WTC11 (cell line): ENCODE data around the gene DAND5. TPM values are rescaled to one million over a fixed set of nuclear protein-coding genes. Genes with fewer than 3 reads are reported as not detected.
"Not testable (repeated sequence)": the region's sequence is repeated elsewhere in the genome, so short reads cannot be mapped to it uniquely, and the experiment has no call there.

ENCODE experiments used
- ATAC-seq: fragments of 200-7000 bp; cut with Tn5 transposase; 2 replicates; pipeline ENCODE4 v1.10.0; 2021; ENCODE audit warnings: mild to moderate bottlenecking, moderate library complexity
- CTCF ChIA-PET: fragments of 300-600 bp; sonication (Branson Sonifier 250); formaldehyde crosslinking; loops from one replicate; lab custom pipeline; 2021; ENCODE audit warnings: antibody characterized with exemption; lab: Charles Lee
- POLR2A ChIA-PET: fragments of 350-600 bp; sonication (Branson Sonifier 250); formaldehyde crosslinking; loops from one replicate; lab custom pipeline; 2021; ENCODE audit warnings: antibody characterized with exemption; lab: Charles Lee
- DNase-seq: peaks from one replicate; pipeline ENCODE4 v3.0.0; 2021; ENCODE audit warnings: low spot score
- H3K27ac Mint-ChIP-seq: 2 replicates; pipeline ENCODE4 v1.8.0; 2021; ENCODE audit warnings: mixed read lengths
- H3K27me3 Mint-ChIP-seq: 2 replicates; pipeline ENCODE4 v1.8.0; 2021; ENCODE audit warnings: low read depth, mild to moderate bottlenecking, moderate library complexity, mixed read lengths
- H3K36me3 Mint-ChIP-seq: 2 replicates; pipeline ENCODE4 v1.8.0; 2021; ENCODE audit warnings: mixed read lengths
- H3K4me1 Mint-ChIP-seq: 2 replicates; pipeline ENCODE4 v1.8.0; 2022; ENCODE audit warnings: mixed read lengths
- H3K4me3 Mint-ChIP-seq: 2 replicates; pipeline ENCODE4 v1.8.0; 2021; ENCODE audit warnings: mild to moderate bottlenecking, moderate library complexity, mixed read lengths
- H3K9me3 Mint-ChIP-seq: 2 replicates; pipeline ENCODE4 v1.8.0; 2021; ENCODE audit warnings: mixed read lengths
- ELF4 ChIP-seq: sonication (generic); formaldehyde crosslinking; IDR thresholded peaks from 2 replicates; pipeline ENCODE4 v1.8.1; 2022; ENCODE audit warnings: low read depth, mild to moderate bottlenecking, moderate library complexity, missing genetic modification reagents
- EMX1 ChIP-seq: fragments of 250-450 bp; sonication (Bioruptor Pico); IDR thresholded peaks from 2 replicates; pipeline ENCODE4 v1.8.0; 2021; ENCODE audit warnings: mild to moderate bottlenecking
- ETV6 ChIP-seq: sonication (generic); formaldehyde crosslinking; IDR thresholded peaks from 2 replicates; pipeline ENCODE4 v1.8.1; 2022; ENCODE audit warnings: mild to moderate bottlenecking, missing genetic modification reagents
- FOXP1 ChIP-seq: sonication (generic); formaldehyde crosslinking; IDR thresholded peaks from 2 replicates; pipeline ENCODE4 v1.8.0; 2022; ENCODE audit warnings: missing genetic modification reagents, mild to moderate bottlenecking, moderate library complexity, borderline replicate concordance
- FOXP4 ChIP-seq: sonication (generic); formaldehyde crosslinking; IDR thresholded peaks from 2 replicates; pipeline ENCODE4 v1.8.0; 2022; ENCODE audit warnings: mild to moderate bottlenecking, missing genetic modification reagents
- IRF1 ChIP-seq: sonication (generic); formaldehyde crosslinking; IDR thresholded peaks from 2 replicates; pipeline ENCODE4 v1.8.0; 2023; ENCODE audit warnings: missing genetic modification reagents
- JAZF1 ChIP-seq: fragments of 250-450 bp; sonication (Bioruptor Pico); IDR thresholded peaks from 2 replicates; pipeline ENCODE4 v1.9.0; 2021; ENCODE audit warnings: moderate library complexity, mild to moderate bottlenecking, inconsistent platforms
- JUN ChIP-seq: sonication (generic); formaldehyde crosslinking; IDR thresholded peaks from 2 replicates; pipeline ENCODE4 v1.8.0; 2023; ENCODE audit warnings: mild to moderate bottlenecking, missing genetic modification reagents
- MYBL2 ChIP-seq: sonication (generic); formaldehyde crosslinking; IDR thresholded peaks from 2 replicates; pipeline ENCODE4 v1.8.1; 2023; ENCODE audit warnings: mild to moderate bottlenecking, moderate library complexity, missing genetic modification reagents
- NFATC4 ChIP-seq: fragments of 250-450 bp; sonication (Bioruptor Pico); IDR thresholded peaks from 2 replicates; pipeline ENCODE4 v1.9.0; 2021; ENCODE audit warnings: mild to moderate bottlenecking
- NR1H2 ChIP-seq: sonication (generic); formaldehyde crosslinking; IDR thresholded peaks from 2 replicates; pipeline ENCODE4 v1.9.0; 2021; ENCODE audit warnings: mild to moderate bottlenecking, moderate library complexity, missing genetic modification reagents
- NR2C2 ChIP-seq: sonication (generic); formaldehyde crosslinking; IDR thresholded peaks from 2 replicates; pipeline ENCODE4 v1.8.0; 2022; ENCODE audit warnings: mild to moderate bottlenecking, missing genetic modification reagents
- SMAD4 ChIP-seq: sonication (generic); formaldehyde crosslinking; IDR thresholded peaks from 2 replicates; pipeline ENCODE4 v1.8.0; 2022; ENCODE audit warnings: mild to moderate bottlenecking, missing genetic modification reagents
- SOX15 ChIP-seq: fragments of 250-450 bp; sonication (Bioruptor Pico); IDR thresholded peaks from 2 replicates; pipeline ENCODE4 v1.9.0; 2021; ENCODE audit warnings: mild to moderate bottlenecking
- SP1 ChIP-seq: sonication (generic); formaldehyde crosslinking; conservative IDR thresholded peaks from 2 replicates; pipeline ENCODE4 v1.8.1; 2022; ENCODE audit warnings: missing genetic modification reagents
- ZNF138 ChIP-seq: sonication (generic); formaldehyde crosslinking; conservative IDR thresholded peaks from 2 replicates; pipeline ENCODE4 v1.8.1; 2022; ENCODE audit warnings: mild to moderate bottlenecking, moderate library complexity, missing genetic modification reagents
- ZNF232 ChIP-seq: sonication (generic); formaldehyde crosslinking; IDR thresholded peaks from 2 replicates; pipeline ENCODE4 v1.8.0; 2022; ENCODE audit warnings: mild to moderate bottlenecking, missing genetic modification reagents
- ZNF263 ChIP-seq: sonication (generic); formaldehyde crosslinking; IDR thresholded peaks from 2 replicates; pipeline ENCODE4 v1.8.1; 2022; ENCODE audit warnings: low read depth, mild to moderate bottlenecking, moderate library complexity, missing genetic modification reagents
- ZNF396 ChIP-seq: fragments of 250-450 bp; sonication (Bioruptor Pico); IDR thresholded peaks from 2 replicates; pipeline ENCODE4 v1.8.0; 2021; ENCODE audit warnings: mild to moderate bottlenecking, moderate library complexity, borderline replicate concordance
- total RNA-seq: library from RNA; stranded (reverse); gene quantifications from 3 replicates; pipeline ENCODE4 v1.2.3, GENCODE V29; 2021
- TF ChIP-seq, protein P1 (sequence below): sonication (generic); formaldehyde crosslinking; IDR thresholded peaks from 2 replicates; pipeline ENCODE4 v1.8.1; 2022; ENCODE audit warnings: low read depth, missing genetic modification reagents, borderline replicate concordance
- TF ChIP-seq, protein P2 (sequence below): sonication (generic); formaldehyde crosslinking; IDR thresholded peaks from 2 replicates; pipeline ENCODE4 v1.8.0; 2023; ENCODE audit warnings: mild to moderate bottlenecking, missing genetic modification reagents

DAND5 gene
- total RNA-seq, 1 experiment from 2014 or later: 0.22 TPM

DNA sequence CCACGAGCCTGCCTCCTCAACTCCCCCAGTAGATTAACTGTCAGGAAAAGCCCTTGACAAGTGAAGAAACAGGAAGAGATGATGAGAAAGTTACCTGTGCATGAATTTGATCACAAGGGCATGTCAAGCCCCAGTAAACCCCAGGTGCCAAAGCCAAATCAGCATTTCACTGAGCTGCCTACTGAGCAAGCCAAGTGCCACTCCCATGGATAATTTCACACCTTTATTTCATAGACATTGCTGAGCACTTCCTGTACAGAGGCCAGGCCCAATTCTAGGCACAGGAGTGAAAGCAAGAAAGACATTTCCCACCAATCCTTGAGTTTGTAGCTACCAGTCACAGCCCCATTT lies 14.8 kb upstream of the DAND5 start:
- no peaks in the 10 kb centered on the region for H3K27me3 Mint-ChIP-seq
- TF ChIP-seq ZNF232 (CRISPR knock-in tag): no peak
- TF ChIP-seq ELF4: no peak
- TF ChIP-seq NR1H2 (CRISPR knock-in tag): no peak
- TF ChIP-seq, protein P1, sequence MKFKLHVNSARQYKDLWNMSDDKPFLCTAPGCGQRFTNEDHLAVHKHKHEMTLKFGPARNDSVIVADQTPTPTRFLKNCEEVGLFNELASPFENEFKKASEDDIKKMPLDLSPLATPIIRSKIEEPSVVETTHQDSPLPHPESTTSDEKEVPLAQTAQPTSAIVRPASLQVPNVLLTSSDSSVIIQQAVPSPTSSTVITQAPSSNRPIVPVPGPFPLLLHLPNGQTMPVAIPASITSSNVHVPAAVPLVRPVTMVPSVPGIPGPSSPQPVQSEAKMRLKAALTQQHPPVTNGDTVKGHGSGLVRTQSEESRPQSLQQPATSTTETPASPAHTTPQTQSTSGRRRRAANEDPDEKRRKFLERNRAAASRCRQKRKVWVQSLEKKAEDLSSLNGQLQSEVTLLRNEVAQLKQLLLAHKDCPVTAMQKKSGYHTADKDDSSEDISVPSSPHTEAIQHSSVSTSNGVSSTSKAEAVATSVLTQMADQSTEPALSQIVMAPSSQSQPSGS (CRISPR knock-in tag): no peak
- no peaks in the 10 kb centered on the region for H3K9me3 Mint-ChIP-seq
- ChIA-PET CTCF (interaction anchor here (1.7 to 5.4 kb wide), 3 partner anchors 11 to 70 kb away, joined by 4 to 57 read pairs (median 5); no protein-coding TSS in a partner anchor), POLR2A (interaction anchor here (1.7 to 2.6 kb wide), 3 partner anchors 8 to 41 kb away, joined by 4 to 10 read pairs (median 6); partner anchors contain the start of gene RAD23A)
- DNase-seq (no peak), ATAC-seq (no peak)
- H3K4me3 Mint-ChIP-seq: no peak overlapping the region
- H3K4me1 Mint-ChIP-seq: peaks cover 26% of the 10 kb centered on the region
- peaks cover 36% of the 10 kb centered on the region for H3K36me3 Mint-ChIP-seq
- H3K27ac Mint-ChIP-seq: peak overlapping the region; percentile 98

- ChIA-PET CTCF (interaction anchor here (0.6 to 5.4 kb wide), 5 partner anchors 10 to 163 kb away, joined by 3 to 57 read pairs (median 4); no protein-coding TSS in a partner anchor), POLR2A (interaction anchor here (2.6 kb wide), 1 partner anchor 9 kb away, joined by 10 read pairs; the partner anchor contains the start of gene RAD23A)
- peak overlapping the region; percentile 90 for H3K4me3 Mint-ChIP-seq
- H3K27ac Mint-ChIP-seq: peak overlapping the region; percentile 94
- not testable (repeated sequence) for DNase-seq, ATAC-seq, H3K9me3 Mint-ChIP-seq, H3K27me3 Mint-ChIP-seq
- H3K36me3 Mint-ChIP-seq: peaks cover 28% of the 10 kb centered on the region
- peaks cover 26% of the 10 kb centered on the region for H3K4me1 Mint-ChIP-seq
Observed at GRCh38 chr19:12955575-12955974, 13.8 kb upstream of the DAND5 start.

GRCh38 chr19:12955996-12956395 lies 13.4 kb upstream of the DAND5 start:
- TF ChIP-seq ZNF396 (CRISPR knock-in tag) (no peak), EMX1 (CRISPR knock-in tag) (no peak), SP1 (CRISPR knock-in tag) (no peak), ZNF263 (CRISPR knock-in tag) (no peak), JAZF1 (CRISPR knock-in tag) (no peak), ETV6 (CRISPR knock-in tag) (no peak), JUN (CRISPR knock-in tag) (no peak), SOX15 (CRISPR knock-in tag) (no peak), FOXP1 (no peak), NR2C2 (no peak), NFATC4 (CRISPR knock-in tag) (no peak), ELF4 (no peak), FOXP4 (CRISPR knock-in tag) (no peak), MYBL2 (no peak), IRF1 (no peak), SMAD4 (CRISPR knock-in tag) (no peak), ZNF138 (CRISPR knock-in tag) (no peak)
- TF ChIP-seq, protein P2, sequence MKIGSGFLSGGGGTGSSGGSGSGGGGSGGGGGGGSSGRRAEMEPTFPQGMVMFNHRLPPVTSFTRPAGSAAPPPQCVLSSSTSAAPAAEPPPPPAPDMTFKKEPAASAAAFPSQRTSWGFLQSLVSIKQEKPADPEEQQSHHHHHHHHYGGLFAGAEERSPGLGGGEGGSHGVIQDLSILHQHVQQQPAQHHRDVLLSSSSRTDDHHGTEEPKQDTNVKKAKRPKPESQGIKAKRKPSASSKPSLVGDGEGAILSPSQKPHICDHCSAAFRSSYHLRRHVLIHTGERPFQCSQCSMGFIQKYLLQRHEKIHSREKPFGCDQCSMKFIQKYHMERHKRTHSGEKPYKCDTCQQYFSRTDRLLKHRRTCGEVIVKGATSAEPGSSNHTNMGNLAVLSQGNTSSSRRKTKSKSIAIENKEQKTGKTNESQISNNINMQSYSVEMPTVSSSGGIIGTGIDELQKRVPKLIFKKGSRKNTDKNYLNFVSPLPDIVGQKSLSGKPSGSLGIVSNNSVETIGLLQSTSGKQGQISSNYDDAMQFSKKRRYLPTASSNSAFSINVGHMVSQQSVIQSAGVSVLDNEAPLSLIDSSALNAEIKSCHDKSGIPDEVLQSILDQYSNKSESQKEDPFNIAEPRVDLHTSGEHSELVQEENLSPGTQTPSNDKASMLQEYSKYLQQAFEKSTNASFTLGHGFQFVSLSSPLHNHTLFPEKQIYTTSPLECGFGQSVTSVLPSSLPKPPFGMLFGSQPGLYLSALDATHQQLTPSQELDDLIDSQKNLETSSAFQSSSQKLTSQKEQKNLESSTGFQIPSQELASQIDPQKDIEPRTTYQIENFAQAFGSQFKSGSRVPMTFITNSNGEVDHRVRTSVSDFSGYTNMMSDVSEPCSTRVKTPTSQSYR (CRISPR knock-in tag): no peak
- TF ChIP-seq, protein P1 (CRISPR knock-in tag): no peak
- CTCF ChIA-PET: interaction anchor here (0.6 to 5.4 kb wide), 4 partner anchors 9 to 163 kb away, joined by 3 to 57 read pairs (median 4); no protein-coding TSS in a partner anchor
- POLR2A ChIA-PET: interaction anchor here (0.6 to 2.6 kb wide), 3 partner anchors 9 to 62 kb away, joined by 3 to 10 read pairs (median 6); partner anchors contain the start of gene RAD23A
- H3K27ac Mint-ChIP-seq: peak overlapping the region; percentile 55
- peak overlapping the region; percentile 90 for H3K4me3 Mint-ChIP-seq
- peaks cover 24% of the 10 kb centered on the region for H3K36me3 Mint-ChIP-seq
- DNase-seq (no peak), ATAC-seq (no peak)
- H3K27me3 Mint-ChIP-seq: peaks cover 2% of the 10 kb centered on the region; the same call in 1 of the 2 replicates
- H3K4me1 Mint-ChIP-seq: peaks cover 26% of the 10 kb centered on the region
- H3K9me3 Mint-ChIP-seq: peaks cover 3% of the 10 kb centered on the region
